NK-92 (cell line): ENCODE data around the gene CYLD.

Experiments used
- DNase-seq: peaks from one replicate; lab custom pipeline; 2025; ENCODE audit not compliant: unreplicated experiment; lab: John Stamatoyannopoulos, UW

Gene CYLD

GRCh38 chr16:50841081-50841886, 99.4 kb downstream of the CYLD start:
- no peak for DNase-seq

- no peak for DNase-seq
These were observed 100.2 kb downstream of the CYLD start for GRCh38 chr16:50842013-50842505.

GRCh38 chr16:50842589-50842988, 100.7 kb downstream of the CYLD start:
- DNase-seq, result no peak

- no peak for DNase-seq
These were observed 103.0 kb downstream of the CYLD start for GRCh38 chr16:50844840-50845239.

GRCh38 chr16:50845296-50845695, 103.4 kb downstream of the CYLD start:
- no peak for DNase-seq

GRCh38 chr16:50846511-50846910, 104.6 kb downstream of the CYLD start:
- no peak for DNase-seq

- DNase-seq, result no peak
These were observed 105.3 kb downstream of the CYLD start for GRCh38 chr16:50847166-50847565.

GRCh38 chr16:50848755-50849514, 107.0 kb downstream of the CYLD start:
- DNase-seq, result no peak
